HG03103 (cell line): ENCODE measurements around the gene NRIP1.

ENCODE experiments used
- ATAC-seq: cut with Tn5 transposase; IDR thresholded peaks from one replicate; pipeline ENCODE4 v1.9.1; 2021; ENCODE audit warnings: low read depth; ENCODE audit not compliant: unreplicated experiment

NRIP1 gene

DNA sequence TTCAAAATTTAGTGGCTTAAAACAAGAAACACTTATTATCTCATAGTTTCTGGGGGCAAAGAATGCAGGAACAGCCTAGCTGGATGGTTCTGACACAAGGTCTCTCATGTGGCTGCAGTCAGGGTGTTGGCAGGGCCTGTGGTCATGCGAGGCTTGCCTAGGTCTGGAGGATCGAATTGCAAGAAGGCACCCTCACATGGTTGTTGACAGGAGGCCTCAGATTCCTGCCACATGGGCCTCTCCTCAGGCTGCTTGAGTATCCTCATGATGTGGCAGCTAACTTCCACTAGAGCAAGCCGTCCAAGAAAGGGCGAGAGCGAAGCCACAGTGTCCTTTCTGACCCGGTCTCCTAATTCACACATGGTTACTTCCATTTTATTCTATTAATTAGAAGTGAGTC lies 6.2 kb upstream of the NRIP1 start:
- no peak for ATAC-seq

DNA sequence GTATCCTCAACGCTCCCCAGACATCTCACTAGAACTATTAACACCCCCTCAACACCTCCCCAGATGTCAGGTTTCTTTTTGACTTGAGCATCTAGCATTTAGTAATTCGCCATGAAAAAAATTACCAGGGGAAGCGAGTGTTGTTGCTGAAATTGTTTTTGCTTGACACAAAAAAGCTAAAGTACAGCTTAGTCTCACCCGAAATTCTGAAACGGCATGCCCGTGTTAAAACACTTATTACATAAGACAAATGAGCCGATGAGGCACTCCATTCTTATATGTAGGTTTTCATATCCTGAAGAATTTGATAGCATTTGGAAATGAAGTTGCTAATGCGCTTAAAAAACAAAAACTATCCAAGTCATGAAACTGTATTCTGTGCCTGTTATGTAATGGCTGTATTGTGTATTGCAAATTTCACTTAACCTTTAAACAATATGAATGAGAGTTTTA lies 1.3 kb upstream of the NRIP1 start:
- ATAC-seq, result no peak

DNA sequence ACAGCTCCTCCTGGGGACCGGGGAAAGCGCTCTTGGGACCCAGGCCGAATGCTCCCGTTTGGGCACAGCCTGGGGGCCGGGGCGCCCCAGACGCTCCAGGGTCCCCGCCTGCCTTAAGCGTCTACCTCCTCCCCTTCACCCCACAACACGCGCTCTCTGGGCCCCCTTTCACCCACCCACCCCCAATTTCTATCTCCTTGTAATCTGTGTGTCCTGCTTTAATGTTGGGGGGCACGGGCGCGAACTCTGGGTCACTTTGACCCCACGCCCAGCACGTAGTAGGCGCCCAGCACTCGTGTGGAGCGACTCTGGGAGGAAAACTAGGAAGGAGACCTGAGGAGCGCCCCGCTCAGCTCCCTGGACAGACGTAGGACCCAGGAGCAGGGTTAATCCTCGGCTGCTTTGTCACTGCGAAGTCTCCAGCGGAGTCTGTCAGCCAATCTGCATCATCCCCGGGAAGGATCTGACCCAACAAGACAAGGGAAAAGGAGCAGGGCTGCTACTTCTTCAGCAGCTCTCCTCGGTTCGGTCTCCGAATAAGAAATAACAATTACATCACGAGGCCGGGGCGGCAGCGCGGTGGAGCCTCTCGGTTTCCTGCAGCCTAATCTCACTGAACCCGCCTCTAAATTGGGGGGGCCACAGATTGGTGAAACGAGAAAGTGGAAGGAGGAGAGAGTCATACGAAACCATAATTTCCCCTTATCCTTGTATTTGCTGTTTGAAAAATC lies 757 bp upstream of the NRIP1 start:
- ATAC-seq, result peak; percentile 29

DNA sequence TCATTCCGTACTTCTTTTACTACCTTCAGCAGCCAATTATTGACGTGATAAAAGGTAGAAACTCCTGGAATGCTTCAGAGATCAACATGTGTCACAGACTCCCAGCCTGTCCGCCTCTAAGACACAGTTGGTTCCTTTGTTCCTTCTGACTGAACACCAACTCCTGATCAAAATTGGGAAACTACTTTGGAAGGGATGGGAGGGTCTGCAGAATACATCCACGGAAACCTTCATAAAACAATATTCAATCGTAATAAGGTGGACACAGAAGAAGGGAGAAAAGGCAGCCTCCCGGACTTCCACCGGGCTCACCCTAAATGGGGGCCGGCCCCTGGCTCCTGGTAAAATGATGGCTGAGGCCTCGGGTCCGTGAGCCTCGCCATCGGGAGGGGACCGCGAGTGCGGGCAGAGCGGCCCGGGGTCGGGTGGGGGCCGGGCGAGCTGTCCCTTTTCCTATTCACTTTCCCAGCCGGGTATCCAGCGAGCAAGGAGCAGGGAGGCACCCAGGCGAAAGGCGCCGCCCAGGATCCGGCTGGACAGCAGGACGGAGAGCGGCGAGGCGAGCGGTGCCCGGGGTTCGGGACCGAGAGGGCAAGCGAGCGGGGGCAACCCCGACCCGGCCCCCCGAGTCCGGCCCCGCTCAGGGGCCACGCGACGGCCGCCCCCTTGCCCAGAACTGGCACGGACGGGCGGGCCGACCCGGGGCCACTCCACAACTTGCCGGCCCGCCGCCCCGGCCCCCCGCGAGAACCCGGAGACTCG lies 805 bp downstream of the NRIP1 start:
- peak; percentile 2 for ATAC-seq

DNA sequence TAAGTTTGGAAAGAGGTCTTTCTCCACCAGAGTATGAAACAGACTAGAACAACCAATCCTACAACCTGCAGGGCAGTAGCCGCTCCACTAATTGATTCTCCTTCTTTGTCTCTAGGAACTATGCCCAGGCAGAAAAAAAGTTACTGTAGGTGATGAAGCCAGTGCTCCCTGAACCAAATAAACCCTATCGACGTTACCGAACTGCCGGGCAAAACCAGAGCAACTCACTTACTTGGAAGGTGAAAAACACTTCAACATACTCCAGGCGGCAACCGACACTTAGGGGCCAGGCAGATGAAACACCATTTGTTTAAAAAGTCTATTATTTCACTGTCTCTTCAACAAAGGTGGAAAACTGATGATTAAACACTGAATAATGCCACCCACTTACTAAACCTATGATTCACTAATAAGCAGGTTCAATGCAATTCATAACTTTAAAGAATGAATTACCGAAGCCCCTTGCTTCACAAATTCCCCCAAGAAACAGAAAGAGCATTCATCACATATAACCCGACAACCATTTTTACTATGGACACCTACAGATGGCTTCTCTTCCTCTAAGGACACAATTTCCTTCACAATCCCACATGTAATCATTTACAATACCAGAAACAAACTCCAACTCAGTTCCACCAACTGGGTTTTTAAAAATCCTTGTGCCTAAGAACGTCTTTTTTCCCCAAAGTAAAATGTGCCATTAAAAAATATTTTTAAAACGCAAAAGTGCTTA lies 1.6 kb downstream of the NRIP1 start:
- no peak for ATAC-seq

DNA sequence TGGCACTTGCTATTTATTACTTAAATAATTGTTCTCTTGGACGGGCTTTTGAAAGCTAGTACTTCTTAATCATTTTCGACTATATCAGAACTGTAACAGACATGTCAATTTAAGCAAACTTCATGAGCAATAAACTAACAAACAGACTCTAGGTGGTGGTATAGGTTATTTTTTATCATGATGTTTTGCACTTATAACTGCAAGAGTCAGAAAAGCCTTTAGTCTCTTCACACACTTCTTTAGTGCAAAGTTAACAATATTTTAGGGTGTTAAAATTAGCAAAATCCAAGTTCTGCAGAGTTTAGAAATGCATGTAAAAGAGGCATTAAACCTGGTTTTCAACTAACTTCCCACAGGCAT lies 2.2 kb downstream of the NRIP1 start:
- no peak for ATAC-seq

DNA sequence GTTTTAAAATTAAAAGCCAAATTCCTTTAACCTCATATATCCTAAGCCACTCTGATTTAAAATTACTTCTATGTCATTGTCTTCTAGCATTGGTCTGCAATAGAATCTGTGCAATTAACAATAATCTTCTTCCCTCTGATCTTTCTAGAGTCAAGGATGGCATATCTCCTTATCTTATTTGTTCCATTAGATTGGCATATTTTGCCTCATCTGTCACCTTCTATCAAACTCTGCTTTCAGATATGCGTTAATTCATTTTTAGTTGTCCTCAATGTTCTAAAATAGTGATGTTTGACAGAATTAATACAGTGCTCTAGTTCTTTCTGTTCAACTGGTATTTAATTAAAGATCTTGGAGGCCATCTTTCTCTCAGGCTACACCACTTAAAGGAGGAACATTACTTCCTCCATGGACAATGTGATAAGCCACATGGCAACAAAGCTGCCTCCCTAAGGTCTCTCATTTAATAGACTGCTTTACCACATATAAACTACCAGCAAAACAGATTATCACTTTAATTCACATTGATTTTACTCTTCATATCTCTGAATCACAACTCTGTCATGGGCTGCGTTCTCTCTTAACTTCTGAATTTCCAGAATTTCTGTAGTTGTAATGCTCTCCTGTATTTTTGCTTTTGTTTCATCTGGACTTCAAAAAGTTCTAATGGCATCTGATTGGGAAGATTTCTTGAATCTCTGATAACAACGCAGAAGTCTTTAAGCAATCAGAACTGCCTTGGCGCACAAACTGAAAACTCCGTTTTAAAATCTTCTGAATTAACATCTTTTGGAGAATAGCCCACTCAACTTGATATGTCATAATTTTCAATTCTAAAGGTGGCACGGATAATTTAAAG lies 2.8 kb downstream of the NRIP1 start:
- ATAC-seq, result no peak

DNA sequence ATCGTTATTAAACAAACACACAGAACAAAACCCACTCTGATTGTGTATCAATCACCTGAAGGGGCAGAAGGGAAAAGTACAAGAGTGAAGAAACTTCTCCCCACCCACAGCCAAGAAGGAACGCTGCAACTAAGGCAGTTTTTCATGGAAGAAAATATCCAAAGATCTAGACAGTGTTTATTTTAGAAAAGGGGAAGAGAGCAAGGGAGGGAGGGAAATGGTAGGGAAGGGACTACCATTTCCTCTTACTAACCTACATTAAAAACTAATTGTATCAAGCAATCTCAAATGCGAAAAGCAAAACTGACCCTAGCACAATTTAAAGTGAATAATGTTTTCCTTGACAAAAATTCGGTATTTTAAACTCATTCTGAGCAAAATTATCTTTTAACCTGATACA lies 3.5 kb downstream of the NRIP1 start:
- no peak for ATAC-seq

DNA sequence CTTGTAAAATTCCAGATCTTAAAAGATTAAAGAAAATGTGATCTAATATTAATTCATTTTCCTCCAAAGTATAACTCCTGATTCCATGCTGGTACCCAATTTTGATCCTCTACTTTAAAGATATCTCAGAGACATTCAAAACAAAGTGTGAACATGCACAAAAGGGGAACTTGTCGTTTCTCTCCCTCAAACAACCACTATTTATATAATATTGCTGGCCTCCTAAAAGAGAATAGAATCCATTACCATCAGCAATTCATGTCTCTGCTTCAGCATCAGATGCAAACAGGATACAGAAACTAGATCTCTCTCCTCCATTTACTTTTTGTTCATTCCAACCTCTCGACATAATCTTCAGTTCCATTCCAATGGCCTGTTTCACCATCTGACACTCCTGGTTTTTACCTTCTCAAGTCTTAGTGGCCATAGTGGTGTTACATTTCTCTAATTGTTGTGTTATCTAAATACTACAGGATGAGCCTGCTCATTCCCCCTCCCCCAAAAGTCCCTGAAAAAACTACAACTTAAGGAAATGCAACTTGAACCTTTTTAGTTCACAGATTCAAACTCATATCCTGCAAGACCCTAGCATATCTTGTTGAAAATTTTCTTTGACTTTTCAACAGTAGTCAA lies 4.1 kb downstream of the NRIP1 start:
- no peak for ATAC-seq

DNA sequence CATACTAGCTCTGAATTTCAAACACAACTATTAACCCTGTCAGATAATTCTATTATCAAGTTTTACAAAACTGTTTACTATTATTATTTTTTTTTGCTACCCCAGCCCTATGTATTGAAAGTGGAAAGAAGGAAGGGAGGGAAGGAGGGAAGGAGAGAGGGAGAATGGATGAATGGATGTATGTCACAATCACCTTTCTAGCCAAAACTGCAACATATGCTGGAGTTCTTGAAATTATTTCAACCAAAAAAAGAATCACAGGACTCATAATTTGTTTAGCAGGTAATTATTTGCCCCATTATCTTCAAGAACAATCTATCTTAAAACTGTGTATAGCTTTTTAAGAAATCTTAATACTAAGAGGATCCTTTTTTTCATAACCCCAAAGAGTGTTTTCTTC lies 5.4 kb downstream of the NRIP1 start:
- no peak for ATAC-seq

DNA sequence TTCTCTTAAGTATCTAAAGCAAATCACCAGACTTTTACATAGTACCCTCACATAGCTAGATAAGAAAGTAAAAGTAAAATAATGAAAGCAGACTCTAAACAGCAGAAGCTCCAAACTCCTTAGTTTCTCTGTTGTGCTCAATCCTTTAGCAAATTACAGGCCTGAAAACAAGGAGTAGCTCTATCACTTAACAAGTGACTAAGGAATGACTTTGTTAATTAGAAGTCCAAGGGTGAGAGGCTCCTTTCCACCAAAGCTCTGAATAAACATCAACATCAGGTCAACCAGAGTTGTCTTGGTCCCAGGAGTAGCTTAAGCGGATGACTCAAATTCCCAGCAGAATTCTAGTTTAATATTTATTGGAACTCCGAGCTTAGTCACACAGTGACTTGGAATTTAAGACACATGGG lies 5.9 kb downstream of the NRIP1 start:
- peak; percentile 40 for ATAC-seq

DNA sequence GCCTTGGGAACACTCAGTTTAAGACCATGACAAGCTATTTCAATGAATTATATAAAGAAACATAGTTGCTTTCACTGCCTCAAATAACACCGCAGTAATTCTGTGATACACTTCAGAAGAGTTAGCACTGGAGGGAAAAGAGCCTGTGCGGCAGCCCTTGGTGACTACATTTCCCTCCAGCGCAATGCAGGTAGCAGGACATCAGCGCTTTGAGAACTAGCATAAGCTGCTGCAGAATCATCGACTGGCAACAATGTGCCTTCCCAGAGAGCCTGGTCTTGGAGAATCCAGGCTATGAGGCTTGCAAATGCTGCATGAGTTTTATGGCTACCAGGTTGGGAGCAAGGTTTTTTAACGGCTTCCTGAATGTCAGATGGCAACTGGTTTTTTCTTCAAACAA lies 7.5 kb downstream of the NRIP1 start:
- no peak for ATAC-seq

DNA sequence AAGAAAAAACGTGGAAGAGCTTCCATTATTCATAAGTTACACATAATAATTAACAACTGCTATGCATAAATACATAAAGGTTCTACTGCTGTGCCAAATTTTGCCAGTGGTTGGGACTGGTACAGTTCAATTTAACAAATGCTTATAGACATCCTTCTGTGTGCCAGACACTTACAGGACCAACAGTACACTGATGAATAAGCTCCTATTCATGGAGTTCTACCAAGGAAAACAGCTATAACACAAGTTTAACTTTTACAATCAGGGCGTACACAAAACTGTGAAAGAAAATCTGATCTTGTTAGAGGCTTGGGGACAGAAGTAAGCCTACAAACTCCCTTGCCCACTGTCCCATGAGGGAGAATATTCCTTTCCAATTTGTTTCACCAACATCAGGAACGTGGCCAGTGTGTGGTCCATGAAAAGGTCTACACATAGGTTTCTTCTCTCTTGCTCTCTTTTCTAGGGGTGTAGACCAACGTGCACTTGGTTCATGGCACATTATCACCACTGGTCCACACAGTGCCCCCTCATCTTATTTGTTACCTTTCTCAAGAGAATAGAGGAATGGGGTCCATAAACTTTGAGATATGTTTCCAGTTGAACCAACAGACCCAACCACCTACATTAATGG lies 10.1 kb downstream of the NRIP1 start:
- ATAC-seq, result no peak

DNA sequence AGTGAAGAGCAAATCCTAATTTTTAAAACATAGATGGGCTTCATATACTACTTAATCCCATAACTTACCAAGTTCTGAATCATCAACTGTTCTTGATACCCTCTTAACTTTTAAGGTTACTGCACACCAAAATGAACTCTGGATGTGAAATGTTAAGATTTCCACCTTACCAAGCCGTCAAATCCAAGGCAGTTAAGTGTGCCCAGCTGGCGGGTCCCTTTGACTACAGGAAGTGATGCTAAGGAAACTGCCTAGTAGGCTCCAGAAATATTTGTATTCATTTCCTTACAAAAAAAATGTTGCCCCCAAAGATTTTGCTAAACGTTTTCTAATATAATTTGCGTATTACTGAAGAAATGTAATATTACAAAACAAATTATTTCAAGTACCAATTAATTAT lies 10.7 kb downstream of the NRIP1 start:
- ATAC-seq, result no peak

DNA sequence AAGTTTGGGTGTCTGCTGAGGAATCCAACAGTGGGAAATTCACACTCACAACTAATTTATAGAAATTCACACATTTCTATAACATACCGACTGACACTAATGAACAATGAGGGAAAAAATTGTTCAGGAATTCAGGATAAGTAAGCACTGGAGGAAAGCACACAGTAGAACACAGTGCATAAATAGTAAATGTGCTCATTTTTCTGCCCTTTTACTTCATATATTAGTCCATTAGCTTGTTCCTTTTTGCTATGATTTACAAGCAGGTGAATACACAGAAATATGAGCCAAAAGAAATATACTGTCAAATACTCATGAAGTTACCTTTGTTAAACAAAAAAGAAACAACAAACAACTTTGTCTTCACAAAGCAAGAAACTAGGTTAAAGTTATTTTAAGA lies 11.3 kb downstream of the NRIP1 start:
- ATAC-seq, result no peak

DNA sequence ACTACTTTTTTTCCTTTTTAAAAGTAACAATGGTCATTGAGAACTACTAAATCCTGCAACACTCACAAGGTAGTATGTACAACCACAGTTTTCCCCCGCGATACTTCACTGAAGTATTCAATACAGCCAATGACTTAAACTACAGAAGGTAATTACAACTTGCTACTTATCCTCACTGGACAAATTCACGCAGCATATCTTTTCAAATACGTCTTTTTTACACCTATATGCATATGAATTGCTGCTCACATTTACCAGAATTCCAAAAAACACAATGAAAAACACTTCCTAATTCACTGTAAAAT lies 12.4 kb downstream of the NRIP1 start:
- peak; percentile 1 for ATAC-seq

DNA sequence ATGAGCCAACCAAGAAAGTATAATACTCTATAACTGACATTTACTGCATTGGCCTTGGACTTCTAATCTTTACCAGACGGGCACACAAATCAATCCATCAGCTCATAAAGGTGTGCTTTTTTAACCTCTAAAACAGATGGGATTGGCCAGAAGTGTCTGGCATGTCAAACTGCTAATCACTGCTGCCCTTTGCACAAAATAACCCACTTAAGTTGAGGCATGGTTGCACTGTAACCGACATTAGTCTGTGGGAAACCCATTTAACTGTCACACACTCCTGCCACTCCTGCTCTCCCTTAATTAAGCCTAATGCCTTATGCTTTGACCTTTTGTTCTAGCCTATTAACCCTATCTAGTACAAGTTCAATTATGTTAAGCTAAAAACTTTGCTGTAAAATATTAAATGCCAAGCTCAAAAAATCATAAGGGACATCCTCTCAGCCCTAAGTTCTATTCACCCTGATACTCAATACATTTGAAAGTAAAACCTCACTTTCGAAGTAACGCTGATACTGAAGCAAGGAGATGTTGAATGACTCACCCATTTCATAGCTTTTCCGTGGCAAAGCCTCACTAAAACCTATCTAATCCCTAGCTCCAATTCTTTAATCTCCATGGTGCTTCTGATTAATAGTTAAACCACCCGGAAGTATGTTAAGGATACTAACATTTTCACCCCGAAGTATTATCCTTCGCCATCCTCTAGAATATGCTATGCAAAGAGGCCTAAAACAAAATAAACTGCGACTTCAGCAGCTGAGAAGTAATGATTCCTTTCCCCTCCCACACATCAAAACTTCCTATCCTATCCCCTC lies 12.9 kb downstream of the NRIP1 start:
- ATAC-seq, result peak; percentile 82

DNA sequence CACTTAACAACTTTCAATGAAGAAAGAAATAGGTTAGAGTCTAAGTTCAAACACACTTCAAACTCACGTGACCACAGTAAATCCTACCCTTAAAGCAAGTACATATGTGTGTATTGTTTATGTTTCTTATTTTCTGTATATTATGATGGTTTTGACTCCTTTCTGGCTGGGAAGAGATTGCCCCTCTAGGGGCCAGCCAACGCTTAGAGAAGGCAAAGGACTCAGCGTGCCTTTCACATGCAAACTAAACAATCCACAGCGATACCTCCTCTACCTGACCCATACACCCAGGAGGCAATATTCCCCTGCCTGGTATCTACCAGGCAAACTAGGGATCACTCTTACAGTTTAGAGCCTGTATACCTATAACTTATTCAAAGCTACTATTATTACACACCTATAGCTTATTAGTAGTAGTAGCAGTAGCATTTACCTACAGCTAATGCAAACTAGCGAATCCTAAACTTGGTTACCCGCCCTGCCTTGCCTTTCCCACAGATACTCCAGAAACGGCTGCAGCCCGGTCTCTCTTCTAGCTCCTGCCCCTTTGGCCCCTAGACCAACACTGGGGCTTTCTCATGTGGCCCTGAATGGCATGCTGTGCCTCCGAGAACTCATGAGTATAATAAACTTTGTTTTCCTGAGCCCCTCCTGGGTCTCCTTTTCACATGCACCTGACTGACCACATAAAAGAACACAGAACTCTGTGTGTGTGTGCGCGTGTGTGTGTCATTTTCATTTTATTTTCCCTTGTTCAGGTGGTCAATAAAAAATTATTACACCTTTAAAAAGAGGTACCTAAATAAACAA lies 14.0 kb downstream of the NRIP1 start:
- ATAC-seq, result no peak
